Vagina (tissue), 2 donors: ENCODE results near the gene PTPRK.

Experiments used
- CTCF ChIP-seq, 3 experiments: fragments of 450-650 bp in 2 of 3; fragments of 200-600 bp in 1 of 3; sonication (generic) in 1 of 3; IDR thresholded peaks; one replicate each; pipeline ENCODE4 v1.5.1; 2017 to 2019; ENCODE audit warnings: antibody characterized with exemption in 3 of 3, mild to moderate bottlenecking in 2 of 3, moderate library complexity in 2 of 3
- POLR2A ChIP-seq, 2 donors: fragments of 450-650 bp; IDR thresholded peaks; one replicate each; pipeline ENCODE4 v1.6.1; 2017; ENCODE audit warnings: antibody characterized with exemption in 2 of 2, mild to moderate bottlenecking in 2 of 2, moderate library complexity in 2 of 2
- POLR2AphosphoS5 ChIP-seq, 2 donors: sonication (generic); formaldehyde crosslinking; IDR thresholded peaks; one replicate each; pipeline ENCODE4 v1.9.0; 2017; ENCODE audit warnings: antibody characterized with exemption in 2 of 2, mild to moderate bottlenecking in 2 of 2, low read depth in 1 of 2; ENCODE audit not compliant: insufficient read depth in 1 of 2

- TF ChIP-seq CTCF (IDR thresholded peaks at IDR 0.05) (no peak), POLR2AphosphoS5 (IDR thresholded peaks at IDR 0.05; ENCODE audit: insufficient read depth in 1 of 2, low read depth in 1 of 2) (no peak), POLR2A (IDR thresholded peaks at IDR 0.05) (no peak)
Measured at GRCh38 chr6:128216917-128217316, 303.5 kb downstream of the PTPRK start.
